ENCODE measurements around the gene ATXN7. TPM values are rescaled to one million over a fixed set of nuclear protein-coding genes. Genes with fewer than 3 reads are reported as not detected.

Gene ATXN7
- total RNA-seq, 1 experiment from 2014 or later: 11.3 TPM

DNA sequence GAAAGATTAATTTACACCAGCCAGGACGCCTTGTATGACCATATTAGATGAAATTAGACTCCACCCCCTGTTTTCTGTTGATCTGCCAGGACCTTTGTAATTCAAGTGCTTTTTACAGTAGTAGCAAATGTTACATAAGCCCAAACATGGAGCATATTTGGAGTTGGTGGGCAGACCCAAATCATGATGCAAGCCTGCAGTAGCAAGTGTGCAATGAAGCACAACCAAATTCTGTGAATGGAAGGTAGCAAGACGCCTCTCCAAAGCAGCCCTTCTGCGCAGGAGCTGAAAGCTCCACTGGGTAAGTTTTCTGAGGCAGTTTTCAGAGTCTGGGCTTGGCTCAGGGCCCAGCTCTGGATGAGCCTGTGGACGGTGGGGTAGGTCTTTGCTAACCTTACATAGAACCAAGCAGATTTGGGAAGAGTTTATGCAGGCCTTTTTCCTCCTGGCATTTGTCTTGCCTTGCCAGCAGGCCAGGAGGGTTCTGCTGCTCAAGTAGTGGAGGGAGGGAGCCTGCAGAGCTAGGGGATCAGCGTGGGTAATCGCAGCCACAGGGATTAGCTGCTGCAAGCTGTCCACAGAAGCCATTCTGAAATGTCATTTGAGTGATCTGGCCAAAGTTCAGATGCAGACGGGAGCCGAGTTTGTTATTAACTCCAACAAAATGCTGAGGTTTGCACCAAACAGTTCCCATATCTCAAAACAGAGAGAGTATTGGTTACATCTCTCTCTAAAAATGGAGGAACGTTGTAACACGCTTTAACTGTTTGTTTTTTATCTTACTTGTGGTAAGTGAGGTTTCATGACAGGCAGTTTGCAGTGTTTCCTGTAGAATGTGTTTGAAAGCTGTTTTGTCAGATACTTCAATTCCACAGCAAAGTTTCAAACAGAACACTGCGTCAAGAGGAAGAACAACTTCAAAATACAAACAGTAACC is 104.3 kb downstream of the ATXN7 start:
- Histone ChIP-seq H3K27ac (ENCODE audit: low read depth, low read length, poor library complexity, severe bottlenecking) (peak overlapping the region; percentile 30), H3K9me3 (ENCODE audit: low read depth, low read length, poor library complexity, severe bottlenecking) (no peaks in the 10 kb centered on the region), H3K36me3 (ENCODE audit: insufficient read depth, low read length, poor library complexity, severe bottlenecking) (no peaks in the 10 kb centered on the region), H3K4me3 (ENCODE audit: low read depth, low read length, poor library complexity, severe bottlenecking) (peak overlapping the region; percentile 10), H3K4me1 (ENCODE audit: insufficient read depth, low read length, poor library complexity, severe bottlenecking) (peaks cover 22% of the 10 kb centered on the region), H3K27me3 (replicated peaks; ENCODE audit: insufficient read depth, low read depth, low read length, poor library complexity) (no peaks in the 10 kb centered on the region)
- DNase-seq (ENCODE audit: low spot score): no peak
- POLR2A ChIA-PET (ENCODE audit: low non-redundant PET): no interaction called here
- intact Hi-C loops (cut with micrococcal nuclease; ENCODE audit: unreplicated experiment): no loop called here
- BruUV-seq (replicated peaks): no TSS peak
- CTCF ChIA-PET: no interaction called here
- TF ChIP-seq EZH2 (IDR thresholded peaks at IDR 0.05; ENCODE audit: borderline replicate concordance, low read depth, low read length, poor library complexity, severe bottlenecking): no peak
- TF ChIP-seq, protein P1, sequence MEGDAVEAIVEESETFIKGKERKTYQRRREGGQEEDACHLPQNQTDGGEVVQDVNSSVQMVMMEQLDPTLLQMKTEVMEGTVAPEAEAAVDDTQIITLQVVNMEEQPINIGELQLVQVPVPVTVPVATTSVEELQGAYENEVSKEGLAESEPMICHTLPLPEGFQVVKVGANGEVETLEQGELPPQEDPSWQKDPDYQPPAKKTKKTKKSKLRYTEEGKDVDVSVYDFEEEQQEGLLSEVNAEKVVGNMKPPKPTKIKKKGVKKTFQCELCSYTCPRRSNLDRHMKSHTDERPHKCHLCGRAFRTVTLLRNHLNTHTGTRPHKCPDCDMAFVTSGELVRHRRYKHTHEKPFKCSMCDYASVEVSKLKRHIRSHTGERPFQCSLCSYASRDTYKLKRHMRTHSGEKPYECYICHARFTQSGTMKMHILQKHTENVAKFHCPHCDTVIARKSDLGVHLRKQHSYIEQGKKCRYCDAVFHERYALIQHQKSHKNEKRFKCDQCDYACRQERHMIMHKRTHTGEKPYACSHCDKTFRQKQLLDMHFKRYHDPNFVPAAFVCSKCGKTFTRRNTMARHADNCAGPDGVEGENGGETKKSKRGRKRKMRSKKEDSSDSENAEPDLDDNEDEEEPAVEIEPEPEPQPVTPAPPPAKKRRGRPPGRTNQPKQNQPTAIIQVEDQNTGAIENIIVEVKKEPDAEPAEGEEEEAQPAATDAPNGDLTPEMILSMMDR (conservative IDR thresholded peaks at IDR 0.05; ENCODE audit: low read depth, low read length): no peak

DNA sequence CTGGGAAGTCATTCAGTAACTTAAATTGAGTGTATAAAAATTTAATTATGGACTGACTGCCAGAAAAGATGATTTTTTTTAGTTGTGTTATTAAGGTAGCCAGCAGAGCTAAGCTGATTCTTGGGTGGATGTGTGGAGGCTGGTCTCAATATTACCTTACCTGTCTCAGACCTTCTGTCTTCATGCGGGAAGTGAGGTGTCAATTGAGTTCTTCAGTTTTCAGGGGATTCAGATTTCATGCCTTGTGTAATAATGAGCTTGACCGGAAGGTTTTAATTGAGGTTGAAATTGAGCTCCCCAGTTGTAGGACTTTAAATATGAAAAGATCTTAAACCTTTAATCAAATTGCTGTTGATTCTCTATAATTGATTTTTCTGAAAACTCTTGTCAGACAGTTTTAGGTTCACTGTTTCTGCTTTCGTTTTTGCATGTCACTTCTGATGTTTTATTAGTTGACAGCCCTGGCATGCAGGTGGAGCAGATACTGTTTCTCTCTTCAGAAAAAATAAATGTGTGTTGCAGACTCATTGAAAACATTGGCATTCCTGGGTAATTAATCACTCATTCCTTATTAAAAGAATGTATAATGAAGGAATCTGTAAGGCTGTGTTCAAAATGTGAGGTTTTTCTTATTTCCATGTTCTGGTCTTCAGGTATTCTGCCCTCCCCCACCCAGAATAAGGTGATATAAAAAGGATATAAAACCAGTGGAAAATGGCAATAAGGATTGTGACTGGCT is 105.1 kb downstream of the ATXN7 start:
- H3K4me3 ChIP-seq (ENCODE audit: low read depth, low read length, poor library complexity, severe bottlenecking): no peak overlapping the region
- no peak for DNase-seq (ENCODE audit: low spot score)
- H3K4me1 ChIP-seq (ENCODE audit: insufficient read depth, low read length, poor library complexity, severe bottlenecking): peaks cover 22% of the 10 kb centered on the region
- no peaks in the 10 kb centered on the region for H3K36me3 ChIP-seq (ENCODE audit: insufficient read depth, low read length, poor library complexity, severe bottlenecking)
- intact Hi-C loops (cut with micrococcal nuclease; ENCODE audit: unreplicated experiment): no loop called here
- H3K27ac ChIP-seq (ENCODE audit: low read depth, low read length, poor library complexity, severe bottlenecking): no peak overlapping the region
- no peaks in the 10 kb centered on the region for H3K27me3 ChIP-seq (replicated peaks; ENCODE audit: insufficient read depth, low read depth, low read length, poor library complexity)
- ChIA-PET POLR2A (ENCODE audit: low non-redundant PET) (no interaction called here), CTCF (no interaction called here)
- TF ChIP-seq, protein P1 (conservative IDR thresholded peaks at IDR 0.05; ENCODE audit: low read depth, low read length): no peak
- no peak for TF ChIP-seq EZH2 (IDR thresholded peaks at IDR 0.05; ENCODE audit: borderline replicate concordance, low read depth, low read length, poor library complexity, severe bottlenecking)
- no TSS peak for BruUV-seq (replicated peaks)
- no peaks in the 10 kb centered on the region for H3K9me3 ChIP-seq (ENCODE audit: low read depth, low read length, poor library complexity, severe bottlenecking)

DNA sequence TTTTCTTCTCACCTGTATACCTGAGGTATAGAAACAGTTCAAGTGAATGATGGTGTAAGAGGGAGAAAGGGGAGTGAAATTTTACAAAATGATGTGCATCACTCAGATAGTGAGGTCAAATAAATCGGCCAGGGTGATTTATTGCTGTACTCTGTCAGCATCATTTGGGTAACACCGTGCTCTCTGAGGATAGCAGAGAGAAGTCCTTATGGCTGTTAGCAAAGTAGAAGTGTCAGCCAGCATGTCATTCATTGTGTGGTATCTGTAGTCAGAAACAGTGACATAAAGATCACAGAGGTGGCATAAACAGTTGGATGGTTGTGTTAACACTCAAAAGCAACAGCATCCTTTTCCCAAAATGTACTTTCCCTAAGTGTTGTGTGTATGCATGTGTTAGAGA is 106.2 kb downstream of the ATXN7 start:
- CTCF ChIA-PET: no interaction called here

More for the DNA sequence above, 106.2 kb downstream of the ATXN7 start:
- H3K4me1 ChIP-seq (ENCODE audit: insufficient read depth, low read length, poor library complexity, severe bottlenecking): peaks cover 22% of the 10 kb centered on the region
- POLR2A ChIA-PET (ENCODE audit: low non-redundant PET): no interaction called here
- no peaks in the 10 kb centered on the region for H3K36me3 ChIP-seq (ENCODE audit: insufficient read depth, low read length, poor library complexity, severe bottlenecking)
- intact Hi-C loops (cut with micrococcal nuclease; ENCODE audit: unreplicated experiment): no loop called here
- H3K4me3 ChIP-seq (ENCODE audit: low read depth, low read length, poor library complexity, severe bottlenecking): no peak overlapping the region
- H3K27ac ChIP-seq (ENCODE audit: low read depth, low read length, poor library complexity, severe bottlenecking): no peak overlapping the region
- H3K9me3 ChIP-seq (ENCODE audit: low read depth, low read length, poor library complexity, severe bottlenecking): no peaks in the 10 kb centered on the region
- TF ChIP-seq, protein P1 (conservative IDR thresholded peaks at IDR 0.05; ENCODE audit: low read depth, low read length): no peak
- TF ChIP-seq EZH2 (IDR thresholded peaks at IDR 0.05; ENCODE audit: borderline replicate concordance, low read depth, low read length, poor library complexity, severe bottlenecking): no peak
- no TSS peak for BruUV-seq (replicated peaks)
- DNase-seq (ENCODE audit: low spot score): no peak
- no peaks in the 10 kb centered on the region for H3K27me3 ChIP-seq (replicated peaks; ENCODE audit: insufficient read depth, low read depth, low read length, poor library complexity)
